ENCODE results near the gene TBX15. TPM values are rescaled to one million over a fixed set of nuclear protein-coding genes. Genes with fewer than 3 reads are reported as not detected.

The TBX15 gene
- polyA plus RNA-seq, 1 donor, result 0.04 TPM

- Histone ChIP-seq H3K4me1 (ENCODE audit: control insufficient read depth, insufficient read depth, low read length) (peaks cover 5% of the 10 kb centered on the region), H3K36me3 (ENCODE audit: control insufficient read depth, insufficient read depth, low read length) (no peaks in the 10 kb centered on the region), H3K9me3 (ENCODE audit: control insufficient read depth, low read depth, low read length) (peaks cover 12% of the 10 kb centered on the region), H3K27ac (ENCODE audit: low read length) (no peak overlapping the region), H3K4me3 (ENCODE audit: low read length) (no peak overlapping the region), H3K27me3 (ENCODE audit: control insufficient read depth, insufficient read depth, low read length) (peaks cover 100% of the 10 kb centered on the region)
- WGBS (ENCODE audit: insufficient coverage, low lambda C conversion rate), result no CpG with 5 or more reads among the region's 4 CpGs
- DNase-seq, result no peak
These were observed 3.3 kb upstream of the TBX15 start for GRCh38 chr1:118991448-118991847.

GRCh38 chr1:118990513-118991152, 2.5 kb upstream of the TBX15 start:
- H3K4me3 ChIP-seq (ENCODE audit: low read length), result no peak overlapping the region
- WGBS (ENCODE audit: insufficient coverage, low lambda C conversion rate), result no CpG with 5 or more reads among the region's 8 CpGs

GRCh38 chr1:118989878-118990378, 1.8 kb upstream of the TBX15 start:
- H3K4me3 ChIP-seq (ENCODE audit: low read length), result no peak overlapping the region
- no CpG with 5 or more reads among the region's 22 CpGs for WGBS (ENCODE audit: insufficient coverage, low lambda C conversion rate)
- peaks cover 12% of the 10 kb centered on the region for H3K9me3 ChIP-seq (ENCODE audit: control insufficient read depth, low read depth, low read length)
- no peak for DNase-seq
- no peaks in the 10 kb centered on the region for H3K36me3 ChIP-seq (ENCODE audit: control insufficient read depth, insufficient read depth, low read length)
- peaks cover 100% of the 10 kb centered on the region for H3K27me3 ChIP-seq (ENCODE audit: control insufficient read depth, insufficient read depth, low read length)
- H3K4me1 ChIP-seq (ENCODE audit: control insufficient read depth, insufficient read depth, low read length), result peaks cover 13% of the 10 kb centered on the region
- H3K27ac ChIP-seq (ENCODE audit: low read length), result no peak overlapping the region

More at GRCh38 chr1:118990513-118991152, 2.5 kb upstream of the TBX15 start:
- H3K27me3 ChIP-seq (ENCODE audit: control insufficient read depth, insufficient read depth, low read length), result peaks cover 100% of the 10 kb centered on the region
- no peaks in the 10 kb centered on the region for H3K36me3 ChIP-seq (ENCODE audit: control insufficient read depth, insufficient read depth, low read length)
- peaks cover 12% of the 10 kb centered on the region for H3K9me3 ChIP-seq (ENCODE audit: control insufficient read depth, low read depth, low read length)
- H3K27ac ChIP-seq (ENCODE audit: low read length), result no peak overlapping the region
- peaks cover 7% of the 10 kb centered on the region for H3K4me1 ChIP-seq (ENCODE audit: control insufficient read depth, insufficient read depth, low read length)
- DNase-seq, result no peak

GRCh38 chr1:118989006-118989815, 1.1 kb upstream of the TBX15 start:
- WGBS (ENCODE audit: insufficient coverage, low lambda C conversion rate), result no CpG with 5 or more reads among the region's 44 CpGs
- no peak overlapping the region for H3K4me3 ChIP-seq (ENCODE audit: low read length)

GRCh38 chr1:118987468-118988185, 516 bp downstream of the TBX15 start:
- no peak for DNase-seq
- 0% methylated on average over 2 of the region's 65 CpGs for WGBS (ENCODE audit: insufficient coverage, low lambda C conversion rate)
- H3K27ac ChIP-seq (ENCODE audit: low read length), result no peak overlapping the region
- H3K36me3 ChIP-seq (ENCODE audit: control insufficient read depth, insufficient read depth, low read length), result no peaks in the 10 kb centered on the region
- no peak overlapping the region for H3K4me3 ChIP-seq (ENCODE audit: low read length)
- peaks cover 100% of the 10 kb centered on the region for H3K27me3 ChIP-seq (ENCODE audit: control insufficient read depth, insufficient read depth, low read length)
- peaks cover 23% of the 10 kb centered on the region for H3K4me1 ChIP-seq (ENCODE audit: control insufficient read depth, insufficient read depth, low read length)
- peaks cover 15% of the 10 kb centered on the region for H3K9me3 ChIP-seq (ENCODE audit: control insufficient read depth, low read depth, low read length)

More at GRCh38 chr1:118989006-118989815, 1.1 kb upstream of the TBX15 start:
- no peak overlapping the region for H3K27ac ChIP-seq (ENCODE audit: low read length)
- H3K9me3 ChIP-seq (ENCODE audit: control insufficient read depth, low read depth, low read length), result peaks cover 18% of the 10 kb centered on the region
- H3K27me3 ChIP-seq (ENCODE audit: control insufficient read depth, insufficient read depth, low read length), result peaks cover 100% of the 10 kb centered on the region
- no peaks in the 10 kb centered on the region for H3K36me3 ChIP-seq (ENCODE audit: control insufficient read depth, insufficient read depth, low read length)
- peaks cover 20% of the 10 kb centered on the region for H3K4me1 ChIP-seq (ENCODE audit: control insufficient read depth, insufficient read depth, low read length)
- no peak for DNase-seq

- no peaks in the 10 kb centered on the region for H3K36me3 ChIP-seq (ENCODE audit: control insufficient read depth, insufficient read depth, low read length)
- H3K27ac ChIP-seq (ENCODE audit: low read length), result no peak overlapping the region
- H3K27me3 ChIP-seq (ENCODE audit: control insufficient read depth, insufficient read depth, low read length), result peaks cover 100% of the 10 kb centered on the region
- WGBS (ENCODE audit: insufficient coverage, low lambda C conversion rate), result no CpG with 5 or more reads among the region's 42 CpGs
- H3K9me3 ChIP-seq (ENCODE audit: control insufficient read depth, low read depth, low read length), result peaks cover 15% of the 10 kb centered on the region
- peaks cover 23% of the 10 kb centered on the region for H3K4me1 ChIP-seq (ENCODE audit: control insufficient read depth, insufficient read depth, low read length)
- H3K4me3 ChIP-seq (ENCODE audit: low read length), result no peak overlapping the region
- no peak for DNase-seq
These were observed 1.3 kb downstream of the TBX15 start for GRCh38 chr1:118986555-118987467.

GRCh38 chr1:118985640-118986554, 2.2 kb downstream of the TBX15 start:
- no peak overlapping the region for H3K4me3 ChIP-seq (ENCODE audit: low read length)
- peaks cover 100% of the 10 kb centered on the region for H3K27me3 ChIP-seq (ENCODE audit: control insufficient read depth, insufficient read depth, low read length)
- H3K27ac ChIP-seq (ENCODE audit: low read length), result no peak overlapping the region
- WGBS (ENCODE audit: insufficient coverage, low lambda C conversion rate), result 7% methylated on average over 5 of the region's 34 CpGs
- peaks cover 15% of the 10 kb centered on the region for H3K9me3 ChIP-seq (ENCODE audit: control insufficient read depth, low read depth, low read length)
- H3K4me1 ChIP-seq (ENCODE audit: control insufficient read depth, insufficient read depth, low read length), result peaks cover 23% of the 10 kb centered on the region
- no peaks in the 10 kb centered on the region for H3K36me3 ChIP-seq (ENCODE audit: control insufficient read depth, insufficient read depth, low read length)
- no peak for DNase-seq

GRCh38 chr1:118984722-118985639, 3.2 kb downstream of the TBX15 start:
- H3K9me3 ChIP-seq (ENCODE audit: control insufficient read depth, low read depth, low read length), result peaks cover 15% of the 10 kb centered on the region
- H3K36me3 ChIP-seq (ENCODE audit: control insufficient read depth, insufficient read depth, low read length), result no peaks in the 10 kb centered on the region
- peaks cover 98% of the 10 kb centered on the region for H3K27me3 ChIP-seq (ENCODE audit: control insufficient read depth, insufficient read depth, low read length)
- DNase-seq, result peak in 1 of 2 donors; percentile 50
- 7% methylated on average over 2 of the region's 48 CpGs for whole genome bisulfite sequencing (ENCODE audit: insufficient coverage, low lambda C conversion rate)
- H3K4me1 ChIP-seq (ENCODE audit: control insufficient read depth, insufficient read depth, low read length), result peaks cover 23% of the 10 kb centered on the region
- no peak overlapping the region for H3K27ac ChIP-seq (ENCODE audit: low read length)
- no peak overlapping the region for H3K4me3 ChIP-seq (ENCODE audit: low read length)
